HG03066 (cell line): Measurements from ENCODE around the gene SBF2.
"Not testable (repeated sequence)": the region's sequence is repeated elsewhere in the genome, so short reads cannot be mapped to it uniquely, and the experiment has no call there.

Source experiments
- ATAC-seq: cut with Tn5 transposase; IDR thresholded peaks from one replicate; pipeline ENCODE4 v1.9.1; 2021; ENCODE audit warnings: low read depth; ENCODE audit not compliant: unreplicated experiment

The SBF2 gene

DNA sequence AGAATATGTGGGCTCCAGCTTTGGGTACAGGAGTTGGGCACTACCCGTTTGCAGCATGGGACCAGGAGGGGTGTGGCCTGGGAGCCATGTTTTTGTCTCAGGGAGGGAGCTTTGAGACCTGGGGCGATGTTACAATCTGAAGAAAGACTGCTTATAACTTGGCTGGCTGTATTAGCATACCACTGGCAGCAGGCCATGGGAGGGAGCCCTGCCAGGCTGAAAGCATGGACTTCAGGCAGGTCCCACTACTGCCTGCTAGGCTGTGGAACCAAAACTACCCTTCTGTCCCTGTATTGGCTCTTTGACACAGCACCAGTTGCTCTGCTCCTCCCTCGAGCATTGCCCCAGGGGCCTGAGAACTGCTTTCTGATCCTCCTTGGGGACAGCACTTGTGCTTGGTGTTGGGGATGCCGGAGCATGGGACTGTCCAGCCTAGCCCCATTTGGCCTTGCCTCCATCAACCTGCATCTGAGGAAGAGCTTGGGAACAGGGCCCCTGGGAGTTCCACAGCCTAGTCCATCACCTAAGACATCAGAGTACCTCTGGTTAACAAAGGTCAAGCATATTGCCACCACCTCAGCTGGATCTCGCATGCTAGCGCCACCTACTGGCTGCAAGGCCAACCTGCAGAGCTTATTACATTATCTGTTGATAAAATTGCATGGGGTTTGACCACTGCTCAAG lies 217.4 kb downstream of the SBF2 start:
- peak; percentile 58 for ATAC-seq

DNA sequence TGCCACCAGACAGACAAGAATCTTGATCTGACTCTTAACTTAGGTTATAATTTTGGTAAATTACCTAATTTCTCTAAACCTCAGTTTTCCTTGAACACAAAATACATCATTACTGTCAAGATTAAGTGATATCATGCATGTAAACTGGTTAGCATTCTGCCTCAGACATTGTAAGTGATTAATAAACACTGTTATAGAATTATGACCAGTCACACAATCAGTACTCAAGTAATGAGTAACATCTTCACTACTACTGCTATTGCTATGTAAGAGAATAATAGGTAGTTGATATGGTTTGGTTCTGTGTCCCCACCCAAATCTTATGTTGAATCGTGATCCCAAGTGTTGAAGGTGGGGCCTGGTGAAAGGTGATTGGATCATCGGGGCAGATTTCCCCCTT lies 218.9 kb downstream of the SBF2 start:
- ATAC-seq = no peak

DNA sequence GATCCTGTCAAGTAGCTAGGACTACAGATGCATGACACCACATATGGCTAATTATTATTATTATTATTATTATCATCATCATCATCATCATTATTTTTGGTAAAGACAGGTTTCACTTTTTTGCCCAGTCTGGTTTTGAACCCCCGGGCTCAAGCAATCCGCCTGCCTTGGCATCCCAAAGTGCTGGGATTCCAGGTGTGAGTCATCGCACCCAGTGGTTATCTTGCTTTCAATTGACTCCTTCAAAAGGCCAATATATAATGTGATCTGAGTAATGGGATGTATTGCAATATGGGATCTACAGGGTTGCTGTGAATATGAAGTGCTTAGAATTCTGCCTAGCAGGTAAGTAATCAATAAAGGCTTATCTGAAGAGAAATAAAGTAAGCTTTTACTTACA lies 221.2 kb downstream of the SBF2 start:
- ATAC-seq = no peak

GRCh38 chr11:10072142-10072541 lies 221.9 kb downstream of the SBF2 start:
- no peak for ATAC-seq

- ATAC-seq = no peak
These were observed 226.3 kb downstream of the SBF2 start for GRCh38 chr11:10067629-10068300.

DNA sequence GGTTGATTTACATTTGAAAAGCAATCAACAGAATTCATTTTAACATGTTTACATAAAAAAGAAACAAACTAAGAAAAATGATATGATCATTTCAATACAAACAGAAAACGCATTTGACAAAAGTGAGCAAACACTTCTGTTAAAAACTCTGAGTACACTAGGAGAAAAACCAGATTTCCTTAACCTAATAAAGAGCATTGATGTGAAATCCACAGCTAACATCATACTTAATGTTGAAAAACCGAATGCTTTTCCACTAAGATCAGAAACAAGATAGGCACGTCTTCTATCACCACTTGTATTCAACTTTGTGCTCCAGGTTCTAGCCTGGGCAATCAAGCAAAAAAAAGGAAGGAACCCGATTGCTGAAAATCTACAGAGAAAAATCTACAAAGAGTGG lies 227.6 kb downstream of the SBF2 start:
- no peak for ATAC-seq

GRCh38 chr11:10064828-10065227 lies 229.2 kb downstream of the SBF2 start:
- ATAC-seq = no peak

DNA sequence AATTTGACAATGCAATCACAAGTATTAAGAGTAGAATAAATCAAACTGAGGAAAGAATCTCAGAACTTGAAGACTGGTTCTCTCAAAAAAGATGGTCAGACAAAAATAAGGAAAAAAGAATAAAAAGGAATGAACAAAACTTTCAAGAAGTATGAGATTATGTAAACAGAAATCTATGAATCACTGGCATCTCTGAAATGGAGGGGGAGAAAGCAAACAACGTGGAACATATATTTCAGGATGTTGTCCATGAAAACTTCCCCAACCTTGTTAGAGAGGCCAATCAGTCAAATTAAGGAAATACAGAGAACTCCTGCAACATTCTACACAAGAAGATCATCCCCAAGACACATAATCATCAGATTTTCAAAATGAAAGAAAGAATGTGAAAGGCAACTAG lies 235.7 kb downstream of the SBF2 start:
- no peak for ATAC-seq

DNA sequence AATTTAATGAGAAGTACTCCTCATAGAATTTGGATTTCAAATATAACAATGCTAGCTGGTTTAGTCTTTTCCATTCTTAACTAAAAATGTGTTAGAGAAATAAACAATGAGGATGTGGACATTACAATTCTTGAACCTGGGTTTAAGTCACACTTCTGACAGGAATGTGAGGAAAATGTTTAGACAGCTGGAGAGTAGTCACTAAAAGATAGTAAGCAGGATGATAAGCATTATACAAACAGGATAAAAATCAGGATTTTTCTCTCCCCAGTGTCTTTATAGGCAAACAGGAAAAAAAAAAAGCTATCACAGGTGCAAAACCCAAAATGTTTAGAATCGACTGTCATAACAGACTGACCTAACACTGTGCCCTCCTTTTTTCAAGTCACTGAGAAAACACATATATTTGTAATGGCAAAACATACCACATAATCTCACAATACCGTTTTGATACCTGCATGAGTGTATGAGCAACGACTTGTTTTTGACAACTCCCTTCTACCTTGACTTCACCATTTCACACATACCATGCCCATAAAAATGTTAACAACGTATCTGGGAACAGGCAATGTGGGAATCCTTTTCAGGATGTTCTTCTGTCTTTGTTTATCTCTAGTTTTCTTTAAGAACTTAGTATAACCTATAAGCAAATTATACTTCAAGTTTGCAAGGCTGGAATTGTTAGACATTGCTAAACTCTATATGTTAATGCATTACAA lies 242.0 kb downstream of the SBF2 start:
- ATAC-seq = no peak

GRCh38 chr11:10050561-10050960 lies 243.5 kb downstream of the SBF2 start:
- ATAC-seq = no peak

DNA sequence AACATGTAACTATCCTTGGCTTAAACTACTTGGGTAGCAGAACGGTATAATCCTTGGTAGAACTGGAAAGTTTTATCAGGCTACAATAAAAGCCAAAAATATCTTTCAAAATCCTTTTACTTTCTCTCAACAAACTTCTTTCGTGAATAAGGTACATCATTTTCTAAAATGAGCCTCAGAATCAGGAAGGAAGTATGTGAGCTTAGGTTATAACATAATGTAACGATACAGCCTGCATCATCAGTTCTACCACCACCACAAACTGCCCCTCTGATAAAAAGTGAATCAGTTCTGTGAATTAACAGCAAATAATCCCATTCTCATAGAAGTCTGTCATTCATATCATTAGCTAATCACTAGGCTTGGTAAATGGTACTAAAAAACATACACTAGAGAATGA lies 244.3 kb downstream of the SBF2 start:
- ATAC-seq = no peak

GRCh38 chr11:10048350-10048749 lies 245.7 kb downstream of the SBF2 start:
- ATAC-seq = no peak

GRCh38 chr11:10044618-10045017 lies 249.4 kb downstream of the SBF2 start:
- ATAC-seq = no peak

- ATAC-seq = no peak
These were observed 251.3 kb downstream of the SBF2 start for GRCh38 chr11:10042699-10043098.

DNA sequence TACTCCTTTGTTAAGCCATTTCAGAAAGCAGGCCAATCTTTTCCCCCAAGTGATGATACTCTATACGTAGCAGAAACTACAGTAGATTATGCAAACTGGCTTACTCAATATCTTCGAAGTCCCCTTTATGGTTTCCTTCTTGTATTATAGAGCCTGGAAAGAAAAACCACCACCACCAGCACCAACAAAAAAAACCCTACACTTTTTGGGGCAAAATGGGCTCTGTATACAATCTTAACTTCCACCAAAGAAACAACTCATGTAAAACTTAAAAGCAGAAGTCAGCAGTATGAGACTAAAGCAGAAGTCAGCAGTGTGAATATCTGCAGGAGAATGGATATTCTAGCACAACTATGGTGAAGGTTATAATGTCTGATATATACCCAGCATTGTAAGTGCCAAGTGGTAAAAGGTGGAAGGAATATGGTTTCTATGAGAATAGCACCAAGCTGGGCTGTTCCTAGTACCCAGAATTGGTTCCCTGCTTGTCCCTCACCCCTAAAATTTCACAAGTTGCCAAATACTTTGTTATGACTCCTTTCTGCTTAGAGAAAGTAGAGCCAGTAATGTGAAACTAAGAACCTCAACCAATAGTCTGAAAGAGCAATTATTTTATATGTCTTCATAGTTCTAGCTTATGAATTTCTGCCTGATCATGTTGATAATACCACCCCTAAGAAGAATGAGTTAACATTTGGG lies 252.1 kb downstream of the SBF2 start:
- ATAC-seq = no peak

DNA sequence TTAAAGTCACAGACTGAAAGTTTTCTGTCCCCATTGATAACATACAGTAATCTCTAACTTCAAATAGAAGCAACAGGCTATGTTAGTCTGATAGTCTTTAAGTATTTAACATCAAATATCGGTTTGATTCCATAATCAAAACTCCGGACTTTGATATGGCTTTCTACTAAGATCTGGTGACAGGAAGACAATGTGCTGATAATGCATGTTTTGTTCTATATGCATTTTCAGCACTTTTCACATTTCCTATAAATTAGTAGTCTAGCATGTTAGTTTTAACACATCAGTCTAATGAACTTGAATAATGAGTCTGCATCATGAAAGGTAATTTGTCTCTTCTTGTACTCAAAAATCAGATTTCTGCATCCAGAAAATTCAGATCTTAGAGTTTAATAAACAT lies 252.7 kb downstream of the SBF2 start:
- no peak for ATAC-seq

DNA sequence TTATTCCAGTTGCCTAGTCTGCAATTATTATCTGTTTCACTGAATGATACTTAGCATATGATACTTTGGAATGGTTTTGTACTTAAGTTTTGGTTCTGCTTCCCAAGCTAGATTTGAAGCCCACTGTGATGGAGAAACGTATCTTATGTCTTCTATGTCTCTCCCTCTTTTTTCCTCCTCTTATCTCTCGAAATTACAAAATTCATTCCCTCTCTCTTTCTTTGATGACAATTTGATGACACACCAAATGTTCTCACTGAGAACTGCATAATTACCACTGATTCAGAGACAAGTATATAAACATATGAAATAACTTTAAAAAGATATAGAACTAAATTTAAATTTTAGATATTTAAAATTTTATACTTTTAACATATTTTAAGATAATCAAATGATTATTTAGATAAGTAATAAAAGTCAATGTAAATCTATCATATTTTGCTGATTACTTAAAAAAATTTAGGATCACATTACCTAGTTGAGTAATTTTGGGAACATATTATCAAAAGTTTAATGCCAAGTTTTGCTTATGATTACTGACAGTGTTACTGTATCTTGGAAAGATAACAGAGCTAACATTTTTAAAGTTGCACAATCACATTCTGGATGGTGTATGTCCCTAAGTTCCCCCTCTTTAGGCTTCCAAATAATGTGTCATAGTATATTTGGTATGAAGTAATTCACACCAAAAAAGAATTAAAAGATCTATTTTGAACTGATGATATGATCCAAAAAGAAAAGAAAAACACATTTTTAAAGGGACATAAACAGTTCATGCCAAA lies 255.3 kb downstream of the SBF2 start:
- no peak for ATAC-seq

GRCh38 chr11:10035932-10036331 lies 258.1 kb downstream of the SBF2 start:
- ATAC-seq = not testable (repeated sequence)

DNA sequence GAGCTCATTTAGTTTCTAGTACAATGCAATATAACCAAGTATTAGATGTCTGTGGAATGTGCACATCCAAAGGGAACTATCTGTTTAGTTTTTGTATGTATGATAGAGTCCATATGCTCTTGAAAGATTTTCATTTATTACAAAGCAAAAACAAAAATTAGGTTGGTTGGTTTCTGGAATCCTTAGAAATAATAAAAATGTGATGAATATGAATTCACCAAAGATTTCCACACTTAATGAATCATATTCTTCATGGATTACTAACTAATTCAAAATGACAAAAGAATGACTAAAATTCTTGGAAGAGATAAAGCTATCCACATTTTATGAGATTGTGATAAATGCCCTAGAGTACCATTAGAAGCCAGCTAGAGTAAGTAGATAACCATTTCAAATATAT lies 261.1 kb downstream of the SBF2 start:
- no peak for ATAC-seq

GRCh38 chr11:10030122-10030490 lies 263.9 kb downstream of the SBF2 start:
- no peak for ATAC-seq
